H1 (cell line): Measurements from ENCODE around the gene NPIPB6. TPM values are rescaled to one million over a fixed set of nuclear protein-coding genes. Genes with fewer than 3 reads are reported as not detected.
A peak's percentile ranks its signal among the peaks of the same experiment; 100 is the strongest.

Experiments used
- CTCF ChIA-PET: fragments of 300-600 bp; sonication (Branson Sonifier 250); formaldehyde crosslinking; loops from one replicate; lab custom pipeline; 2021; ENCODE audit not compliant: partially characterized antibody; lab: Charles Lee
- POLR2A ChIA-PET: fragments of 300-600 bp; sonication (Branson Sonifier 250); formaldehyde crosslinking; loops from one replicate; lab custom pipeline; 2021; ENCODE audit warnings: inconsistent platforms; ENCODE audit not compliant: partially characterized antibody; lab: Charles Lee
- DNase-seq, 2 experiments: peaks; one replicate each; pipeline versions ENCODE4 v3.0.0 to v3.0.0-alpha.2; 2010 to 2022; ENCODE audit warnings: low spot score in 2 of 2, low read depth in 1 of 2, mixed read lengths in 1 of 2
- FAIRE-seq: peaks from 2 replicates; lab custom pipeline; 2011; peaks lifted over from hg19 to GRCh38; lab: Jason Lieb, UNC
- H2AFZ ChIP-seq: 2 replicates; pipeline ENCODE4 v1.8.1; 2012; ENCODE audit warnings: low read length, inconsistent platforms
- H2AK5ac ChIP-seq: 2 replicates; pipeline ENCODE4 v1.6.1; 2013; ENCODE audit warnings: low read depth, low read length
- H2BK120ac ChIP-seq: replicated peaks from 2 replicates; pipeline ENCODE3; 2013; ENCODE audit warnings: low read depth, low read length, inconsistent platforms
- H2BK12ac ChIP-seq: 2 replicates; pipeline ENCODE4 v1.6.1; 2013; ENCODE audit warnings: low read depth, low read length
- H2BK15ac ChIP-seq: 2 replicates; pipeline ENCODE4 v1.6.1; 2013; ENCODE audit warnings: low read length
- H2BK20ac ChIP-seq: 2 replicates; pipeline ENCODE4 v1.6.1; 2013; ENCODE audit warnings: low read length
- H2BK5ac ChIP-seq: 2 replicates; pipeline ENCODE4 v1.6.1; 2013; ENCODE audit warnings: low read depth, low read length
- H3K14ac ChIP-seq: 2 replicates; pipeline ENCODE4 v1.6.1; 2013; ENCODE audit warnings: inconsistent platforms; ENCODE audit not compliant: insufficient read length
- H3K18ac ChIP-seq: 2 replicates; pipeline ENCODE4 v1.6.1; 2013; ENCODE audit warnings: low read length; ENCODE audit errors: extremely low read depth
- H3K23ac ChIP-seq: 2 replicates; pipeline ENCODE4 v1.6.1; 2013; ENCODE audit warnings: inconsistent platforms; ENCODE audit not compliant: insufficient read length
- H3K23me2 ChIP-seq: 2 replicates; pipeline ENCODE4 v1.6.1; 2013; ENCODE audit warnings: low read depth, low read length
- H3K27ac ChIP-seq: 2 replicates; pipeline ENCODE4 v1.6.1; 2011; ENCODE audit warnings: low read depth, low read length, inconsistent platforms
- H3K27me3 ChIP-seq, 4 experiments: replicated peaks in 1 of 4; 1 replicate in 1 of 4; 2 replicates in 3 of 4; pipeline versions ENCODE4 v1.6.1 to v1.8.1; 2011 to 2013; ENCODE audit warnings: low read length in 3 of 4, mild to moderate bottlenecking in 3 of 4, inconsistent platforms in 2 of 4, mixed read lengths in 2 of 4, moderate library complexity in 1 of 4; ENCODE audit not compliant: control insufficient read depth in 3 of 4, insufficient read depth in 3 of 4; ENCODE audit errors: extremely low read depth in 1 of 4
- H3K36me3 ChIP-seq, 4 experiments: 2 replicates each; pipeline versions ENCODE4 v1.6.1 to v1.8.1; 2011 to 2013; ENCODE audit warnings: mild to moderate bottlenecking in 4 of 4, low read length in 3 of 4, moderate library complexity in 2 of 4, control low read depth in 1 of 4, inconsistent platforms in 1 of 4; ENCODE audit not compliant: insufficient read depth in 4 of 4, control insufficient read depth in 2 of 4
- H3K4ac ChIP-seq: replicated peaks from 2 replicates; pipeline ENCODE3; 2013; ENCODE audit warnings: low read length, low read depth, mixed read lengths, inconsistent platforms; ENCODE audit not compliant: insufficient read length
- H3K4me1 ChIP-seq, 4 experiments: replicated peaks in 1 of 4; 1 replicate in 1 of 4; 2 replicates in 3 of 4; pipeline versions ENCODE4 v1.6.1 to v1.8.1; 2011 to 2013; ENCODE audit warnings: low read length in 3 of 4, inconsistent platforms in 2 of 4, mixed read lengths in 1 of 4; ENCODE audit not compliant: insufficient read depth in 4 of 4, control insufficient read depth in 3 of 4
- H3K4me2 ChIP-seq, 2 experiments: 2 replicates each; pipeline versions ENCODE4 v1.6.1 to v1.8.1; 2011 to 2013; ENCODE audit warnings: low read depth in 2 of 2, low read length in 2 of 2, control low read depth in 1 of 2, inconsistent platforms in 1 of 2, mild to moderate bottlenecking in 1 of 2; ENCODE audit not compliant: insufficient read depth in 1 of 2
- H3K4me3 ChIP-seq, 4 experiments: fragments of 200-600, 300-600 bp in 1 of 4; sonication (generic), shearing (Covaris generic), sonication (Bioruptor Twin) in 1 of 4; 2 replicates each; pipeline versions ENCODE4 v1.5.1 to v1.8.1; 2011 to 2016; ENCODE audit warnings: low read length in 4 of 4, low read depth in 3 of 4, control low read depth in 2 of 4, inconsistent platforms in 2 of 4, mild to moderate bottlenecking in 2 of 4, mixed read lengths in 1 of 4, moderate library complexity in 1 of 4; ENCODE audit not compliant: insufficient read depth in 2 of 4; ENCODE audit errors: extremely low read depth in 1 of 4
- H3K56ac ChIP-seq: replicated peaks from 2 replicates; pipeline ENCODE3; 2013; ENCODE audit warnings: low read depth, mild to moderate bottlenecking, mixed read lengths, low read length, inconsistent platforms; ENCODE audit not compliant: insufficient read length
- H3K79me1 ChIP-seq: 2 replicates; pipeline ENCODE4 v1.6.1; 2013; ENCODE audit warnings: low read depth, low read length, control low read depth
- H3K79me2 ChIP-seq, 2 experiments: 2 replicates each; pipeline versions ENCODE4 v1.6.1 to v1.8.1; 2012 to 2013; ENCODE audit warnings: low read length in 2 of 2, mild to moderate bottlenecking in 2 of 2, inconsistent platforms in 1 of 2; ENCODE audit not compliant: insufficient read depth in 2 of 2, control insufficient read depth in 1 of 2
- H3K9ac ChIP-seq, 4 experiments: replicated peaks in 1 of 4; 1 replicate in 1 of 4; 2 replicates in 3 of 4; pipeline versions ENCODE4 v1.6.1 to v1.8.1; 2011 to 2013; ENCODE audit warnings: low read depth in 3 of 4, low read length in 3 of 4, control low read depth in 2 of 4, mild to moderate bottlenecking in 2 of 4, moderate library complexity in 2 of 4, inconsistent platforms in 1 of 4; ENCODE audit errors: extremely low read depth in 1 of 4
- H3K9me3 ChIP-seq, 2 experiments: 2 replicates each; pipeline versions ENCODE4 v1.6.1 to v1.8.1; 2012 to 2013; ENCODE audit warnings: mild to moderate bottlenecking in 2 of 2, moderate library complexity in 2 of 2, control low read depth in 1 of 2, inconsistent platforms in 1 of 2, low read depth in 1 of 2, low read length in 1 of 2, mixed read lengths in 1 of 2; ENCODE audit not compliant: insufficient read depth in 2 of 2
- H4K20me1 ChIP-seq, 2 experiments: replicated peaks in 1 of 2; 2 replicates each; pipeline versions ENCODE3 to v1.8.1; 2011 to 2013; ENCODE audit warnings: inconsistent platforms in 2 of 2, low read length in 2 of 2, mild to moderate bottlenecking in 1 of 2; ENCODE audit not compliant: insufficient read depth in 2 of 2, control insufficient read depth in 1 of 2
- H4K5ac ChIP-seq: 2 replicates; pipeline ENCODE4 v1.6.1; 2013; ENCODE audit warnings: low read length, low read depth, mixed read lengths, inconsistent platforms; ENCODE audit not compliant: insufficient read length
- H4K8ac ChIP-seq: 2 replicates; pipeline ENCODE4 v1.8.0; 2013; ENCODE audit warnings: mild to moderate bottlenecking, moderate library complexity, low read length, inconsistent platforms; ENCODE audit not compliant: insufficient read depth; ENCODE audit errors: extremely low read depth
- H4K91ac ChIP-seq: replicated peaks from 2 replicates; pipeline ENCODE3; 2013; ENCODE audit warnings: low read length, mixed read lengths, inconsistent platforms; ENCODE audit not compliant: insufficient read length
- KDM1A ChIP-seq: fragments of 200-600, 300-600 bp; sonication (generic); IDR thresholded peaks from 2 replicates; pipeline ENCODE4 v1.7.1; 2016; ENCODE audit warnings: mild to moderate bottlenecking, low read length, borderline replicate concordance
- SIN3A ChIP-seq, 2 experiments: IDR thresholded peaks in 1 of 2; conservative IDR thresholded peaks in 1 of 2; 2 replicates each; pipeline ENCODE4 v1.6.1; 2011 to 2012; ENCODE audit warnings: low read length in 2 of 2, improper control_type of control experiment in 1 of 2, low read depth in 1 of 2, mild to moderate bottlenecking in 1 of 2
- WGBS, 2 experiments: shearing (Covaris generic) in 1 of 2; methylation state at CpG; one replicate each; pipeline versions ENCODE4 v1.1.6 to v1.1.7; 2013 to 2015; ENCODE audit warnings: low lambda C conversion rate in 2 of 2, mixed read lengths in 2 of 2, inconsistent platforms in 1 of 2, low coverage in 1 of 2, missing lambda C conversion rate in 1 of 2; ENCODE audit not compliant: insufficient replicate concordance in 2 of 2, insufficient coverage in 1 of 2, insufficient read length in 1 of 2; ENCODE audit errors: extremely low coverage in 1 of 2, missing lambda C conversion rate in 1 of 2; 5-methylcytosine and 5-hydroxymethylcytosine counted together
- polyA plus RNA-seq, 7 experiments: library from polyadenylated mRNA; depleted of rRNA in 3 of 7; stranded (reverse) in 5 of 7; unstranded in 2 of 7; fragments of >200 nt in 5 of 7; fragments of 200-250 nt in 2 of 7; gene quantifications; 1 replicate in 5 of 7; 2 replicates in 1 of 7; 4 replicates in 1 of 7; pipeline versions ENCODE4 v1.2.1 to v1.2.3, GENCODE V29; 2011 to 2013; ENCODE audit warnings: missing spikeins in 2 of 7, mixed read lengths in 2 of 7
- total RNA-seq: library from RNA; stranded (reverse); fragmentation: NEBNext Ultra II Directional; extraction: Animal tissue kit (Norgen Biotek cat#: 25700); gene quantifications from 2 replicates; pipeline ENCODE4 v1.2.1, GENCODE V29; 2021

NPIPB6 gene
- total and polyA plus RNA-seq, 2 of the 8 experiments (the other 6 are each of a cell fraction or from before 2014, with no cell fraction given), result 0.83 to 1.9 TPM

DNA sequence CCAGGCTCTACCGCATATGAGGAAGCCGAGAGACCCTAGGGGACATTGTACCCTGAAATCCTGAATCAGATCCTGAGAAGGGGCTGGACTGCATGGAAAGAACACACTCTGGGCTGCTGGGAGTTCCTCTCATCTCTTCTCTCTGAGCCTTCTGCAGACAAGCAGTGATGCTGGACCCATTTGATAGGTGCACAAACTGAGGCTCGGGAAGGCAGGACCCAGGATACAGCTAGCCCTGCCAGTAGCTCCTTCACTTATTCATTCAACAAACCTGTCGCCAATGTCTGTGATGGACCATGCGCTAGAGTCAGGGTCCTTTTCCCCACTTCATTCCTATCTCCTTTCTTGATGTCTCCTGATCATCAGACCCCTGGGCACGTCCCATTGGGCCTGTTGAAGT, 69.1 kb downstream of the NPIPB6 start:
- H3K27me3 ChIP-seq, result no peaks in the 10 kb centered on the region
- POLR2A ChIA-PET, result interaction anchor here (1.0 to 4.5 kb wide), 5 partner anchors 9 to 18 kb away, joined by 3 to 45 read pairs (median 22); no protein-coding TSS in a partner anchor
- no peak overlapping the region for H2AK5ac ChIP-seq
- H4K20me1 ChIP-seq, result peaks cover 23 to 29% of the 10 kb centered on the region in 2 experiments
- 0 out of 2 replicates have a peak overlapping the region, but pooled peaks have one; percentile 96 for H2BK15ac ChIP-seq
- H3K56ac ChIP-seq, result no peak overlapping the region
- CTCF ChIA-PET, result interaction anchor here (1.1 to 3.3 kb wide), 5 partner anchors 10 to 32 kb away, joined by 3 to 17 read pairs (median 5); no protein-coding TSS in a partner anchor
- H4K91ac ChIP-seq, result no peak overlapping the region
- H3K4ac ChIP-seq, result no peak overlapping the region
- H2BK120ac ChIP-seq, result no peak overlapping the region
- peak overlapping the region; percentile 85 to 94 (median 88) for H3K4me3 ChIP-seq
- peaks cover 12% of the 10 kb centered on the region for H3K23me2 ChIP-seq
- WGBS, 2 experiments, result 70% methylated on average over 6 of the region's 6 CpGs; no CpG with 5 or more reads in 1 of the 2 experiments
- H3K36me3 ChIP-seq, result peaks cover 0 to 8% (median 2%) of the 10 kb centered on the region in 4 experiments; a peak in 2 of 8 replicates
- H3K9ac ChIP-seq, result peak overlapping the region; percentile 9 to 80 (median 72)
- H4K8ac ChIP-seq, result peak overlapping the region; percentile 7; the same call in 1 of the 2 replicates
- TF ChIP-seq KDM1A (peak; percentile 79; the same call in 1 of the 2 replicates), SIN3A (conservative IDR thresholded peaks at IDR 0.05 in 1 of 2, IDR thresholded peaks at IDR 0.05 in 1 of 2; ENCODE audit: low read depth in 1 of 2, low read length in 2 of 2) (no peak)
- peak overlapping the region; percentile 96; the same call in 1 of the 2 replicates for H3K18ac ChIP-seq
- no peak for FAIRE-seq
- H2BK20ac ChIP-seq, result no peak overlapping the region
- H3K23ac ChIP-seq, result no peak overlapping the region
- H2BK12ac ChIP-seq, result peak overlapping the region; percentile 28; the same call in 1 of the 2 replicates
- peaks cover 6 to 35% (median 22%) of the 10 kb centered on the region in 4 experiments for H3K4me1 ChIP-seq
- peak overlapping the region; percentile 82 to 98 for H3K4me2 ChIP-seq
- H2BK5ac ChIP-seq, result peak overlapping the region; percentile 79; the same call in 1 of the 2 replicates
- H2AFZ ChIP-seq, result no peak overlapping the region
- DNase-seq, result no peak
- no peak overlapping the region for H3K14ac ChIP-seq
- H3K79me2 ChIP-seq, result peaks cover 10 to 71% of the 10 kb centered on the region in 2 experiments
- H3K79me1 ChIP-seq, result peaks cover 25% of the 10 kb centered on the region
- no peak overlapping the region for H4K5ac ChIP-seq
- H3K27ac ChIP-seq, result 0 out of 2 replicates have a peak overlapping the region, but pooled peaks have one; percentile 77
- H3K9me3 ChIP-seq, result no peaks in the 10 kb centered on the region
